K562 (cell line): Measurements from ENCODE around the gene NUP98. TPM values are rescaled to one million over a fixed set of nuclear protein-coding genes. Genes with fewer than 3 reads are reported as not detected.
A peak's percentile ranks its signal among the peaks of the same experiment; 100 is the strongest.

Experiments
- OTX1 ChIP-seq: fragments of 450-650 bp; formaldehyde crosslinking; IDR thresholded peaks from 2 replicates; pipeline ENCODE4 v1.4.0; 2022; ENCODE audit warnings: mild to moderate bottlenecking
- POLR2H ChIP-seq: IDR thresholded peaks from 2 replicates; pipeline ENCODE4 v1.6.1; 2016; ENCODE audit warnings: missing genetic modification characterization, low read depth, mild to moderate bottlenecking, control low read depth, missing compliant biosample characterization, moderate library complexity
- ZNF407 ChIP-seq: fragments of 450-650 bp; IDR thresholded peaks from 2 replicates; pipeline ENCODE4 v1.6.1; 2016; ENCODE audit warnings: low read depth
- polyA plus RNA-seq, 8 experiments: library from polyadenylated mRNA; depleted of rRNA in 4 of 8; stranded (reverse) in 5 of 8; unstranded in 3 of 8; fragments of >200 nt; fragmentation: Nextera tagmentation in 2 of 8; fragmentation: Illumina TruSeq in 1 of 8; extraction: Ambion mirVana in 2 of 8; extraction: Trizol in 1 of 8; gene quantifications; 2 replicates each; pipeline versions ENCODE4 v1.2.1 to v1.2.3, GENCODE V29; 2011 to 2014; ENCODE audit warnings: inconsistent platforms in 1 of 8, missing spikeins in 1 of 8
- total RNA-seq, 7 experiments: library from RNA; depleted of rRNA in 6 of 7; stranded (reverse); fragments of >200 nt in 6 of 7; fragmentation: Illumina TruSeq in 2 of 7; extraction: Trizol in 2 of 7; gene quantifications; 2 replicates each; pipeline versions ENCODE4 v1.2.1 to v1.2.3, GENCODE V29; 2011 to 2021; ENCODE audit warnings: low replicate concordance in 1 of 7

NUP98 gene
- total and polyA plus RNA-seq, 9 of the 15 experiments (the other 6 are each of a cell fraction or from before 2014, with no cell fraction given), result 45.1 to 196 (median 130) TPM

GRCh38 chr11:3824714-3825472 lies 27.5 kb upstream of the NUP98 start (continued):
- TF ChIP-seq ZNF407, result no peak
- TF ChIP-seq OTX1 (CRISPR knock-in tag), result 0 out of 2 replicates have a peak, but pooled peaks have one; percentile 39
- 0 out of 2 replicates have a peak, but pooled peaks have one; percentile 2 for TF ChIP-seq POLR2H (tag)
